ENCODE results near the gene RIT1.
"Not testable (repeated sequence)": the region's sequence is repeated elsewhere in the genome, so short reads cannot be mapped to it uniquely, and the experiment has no call there.

RIT1 gene

DNA sequence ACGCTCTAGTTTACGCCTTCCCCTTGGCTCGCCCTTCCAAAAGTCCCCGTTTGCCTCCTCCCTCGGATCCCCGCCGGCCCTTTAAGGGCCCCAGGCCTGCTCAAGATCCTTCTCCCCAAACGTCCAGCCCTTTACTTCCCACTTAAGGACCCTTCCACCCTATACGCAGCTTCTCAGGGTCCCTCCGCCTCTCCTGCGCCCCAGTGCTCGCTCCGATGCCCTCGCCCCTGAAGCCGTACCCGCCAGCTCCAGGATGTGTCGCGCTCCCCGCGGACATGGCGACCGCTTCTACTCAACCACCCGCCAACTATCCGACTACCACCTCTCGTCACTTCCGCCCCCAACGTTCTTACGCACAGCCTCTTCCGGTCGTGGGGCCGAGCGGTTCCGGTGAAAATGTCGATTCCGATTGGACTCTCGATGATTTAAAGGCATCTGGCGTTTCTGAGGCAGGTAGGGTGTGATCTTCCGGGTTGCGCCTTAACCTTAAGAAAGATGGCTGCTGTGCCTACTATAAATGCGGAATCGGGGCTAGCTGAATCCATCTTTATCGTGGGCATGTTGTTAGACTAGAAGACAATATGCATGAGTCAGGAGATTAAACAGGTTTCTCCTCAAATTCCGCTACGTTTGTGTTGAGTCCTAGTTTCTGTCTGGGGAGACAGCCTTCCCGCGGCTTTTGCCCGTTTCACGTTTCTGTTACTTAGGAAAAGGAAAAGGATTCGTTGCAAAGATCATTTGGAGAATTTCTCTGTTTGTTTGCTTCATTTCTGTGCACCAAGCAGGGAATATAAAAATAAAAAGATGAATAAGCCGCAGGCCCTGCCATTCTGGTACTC is 23.2 kb upstream of the RIT1 start, which contains the start of gene KHDC4:
KHDC4 (minus strand) TSS at position 317 of the 839 bp plus-strand sequence; CDS start at position 277, 40 bp downstream.
- peak; percentile 99 for DNase-seq (ENCODE audit: low read depth)
- H3K4me3 ChIP-seq (ENCODE audit: control insufficient read depth, low read depth, low read length), result peak within 1 kb of the TSS; percentile 80
- no peak for TF ChIP-seq CTCF (conservative IDR thresholded peaks at IDR 0.05; ENCODE audit: control insufficient read depth, insufficient read depth, low read depth, low read length)

- TF ChIP-seq CTCF (conservative IDR thresholded peaks at IDR 0.05; ENCODE audit: control insufficient read depth, insufficient read depth, low read depth, low read length), result no peak
- H3K4me3 ChIP-seq (ENCODE audit: control insufficient read depth, low read depth, low read length), result peak overlapping the region; percentile 80
- DNase-seq (ENCODE audit: low read depth), result no peak
Measured at GRCh38 chr1:155933591-155934096, 22.5 kb upstream of the RIT1 start.

DNA sequence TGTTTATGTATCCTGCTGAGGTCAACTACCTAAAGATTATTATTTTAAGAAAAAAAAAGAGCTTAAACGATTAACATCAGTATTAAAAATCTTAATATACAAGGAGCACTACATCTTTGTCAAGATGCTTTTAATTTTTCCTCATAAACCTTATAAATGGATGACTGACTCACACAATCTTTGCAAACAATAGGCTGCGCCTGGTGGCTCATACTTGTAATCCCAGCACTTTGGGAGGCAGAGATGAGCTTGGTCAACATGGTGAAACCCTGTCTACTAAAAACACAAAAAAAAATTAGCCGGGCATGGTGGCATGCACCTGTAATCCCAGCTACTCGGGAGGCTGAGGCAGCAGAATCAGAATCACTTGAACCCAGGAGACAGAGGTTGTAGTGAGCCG is 21.3 kb upstream of the RIT1 start:
- peak overlapping the region; percentile 80 for H3K4me3 ChIP-seq (ENCODE audit: control insufficient read depth, low read depth, low read length)
- no peak for TF ChIP-seq CTCF (conservative IDR thresholded peaks at IDR 0.05; ENCODE audit: control insufficient read depth, insufficient read depth, low read depth, low read length)
- peak; percentile 42 for DNase-seq (ENCODE audit: low read depth)

- TF ChIP-seq CTCF (conservative IDR thresholded peaks at IDR 0.05; ENCODE audit: control insufficient read depth, insufficient read depth, low read depth, low read length), result no peak
- no peak for DNase-seq (ENCODE audit: low read depth)
- H3K4me3 ChIP-seq (ENCODE audit: control insufficient read depth, low read depth, low read length), result peak overlapping the region; percentile 31
Measured at GRCh38 chr1:155932081-155932480, 20.9 kb upstream of the RIT1 start.

GRCh38 chr1:155931332-155932038 is 20.3 kb upstream of the RIT1 start:
- peak; percentile 39 for DNase-seq (ENCODE audit: low read depth)
- TF ChIP-seq CTCF (conservative IDR thresholded peaks at IDR 0.05; ENCODE audit: control insufficient read depth, insufficient read depth, low read depth, low read length), result no peak
- H3K4me3 ChIP-seq (ENCODE audit: control insufficient read depth, low read depth, low read length), result peak overlapping the region; percentile 31

DNA sequence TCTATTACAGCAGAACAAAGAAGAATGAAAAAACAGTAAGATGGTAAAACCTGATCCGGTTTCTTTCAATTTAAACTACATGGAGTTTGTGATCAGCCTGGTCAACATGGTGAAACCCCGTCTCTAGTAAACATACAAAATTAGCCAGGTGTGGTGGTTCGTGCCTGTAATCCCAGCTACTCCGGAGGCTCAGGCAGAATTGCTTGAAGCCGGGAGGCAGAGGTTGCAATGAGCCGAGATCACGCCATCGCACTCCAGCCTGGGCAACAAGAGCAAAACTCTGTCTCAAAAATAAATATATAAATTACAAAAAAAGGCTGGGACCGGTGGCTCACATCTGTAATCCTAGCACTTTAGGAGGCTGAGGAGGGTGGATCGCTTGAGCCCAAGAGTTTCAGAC is 19.6 kb upstream of the RIT1 start:
- H3K4me3 ChIP-seq (ENCODE audit: control insufficient read depth, low read depth, low read length), result peak overlapping the region; percentile 31
- DNase-seq (ENCODE audit: low read depth), result not testable (repeated sequence)

DNA sequence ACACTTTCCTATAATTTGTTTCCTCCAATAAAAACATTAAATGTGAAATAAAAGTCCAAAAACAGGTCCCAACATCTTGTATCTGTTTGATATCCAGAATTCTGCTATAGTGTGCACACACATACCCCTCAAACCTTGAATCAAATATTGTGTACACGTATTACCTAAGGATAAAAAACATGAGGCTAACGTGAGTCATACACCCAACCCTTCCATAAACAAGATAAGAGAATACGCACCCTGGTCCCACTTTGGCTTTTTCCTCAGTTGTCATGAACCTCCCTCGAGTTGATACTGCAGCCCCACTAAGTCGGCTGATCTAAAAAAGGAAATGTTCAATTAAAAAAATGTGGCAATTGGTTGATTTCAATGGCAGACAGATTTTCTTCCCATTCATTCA is 17.9 kb upstream of the RIT1 start:
- no peak overlapping the region for H3K4me3 ChIP-seq (ENCODE audit: control insufficient read depth, low read depth, low read length)
- TF ChIP-seq CTCF (conservative IDR thresholded peaks at IDR 0.05; ENCODE audit: control insufficient read depth, insufficient read depth, low read depth, low read length), result no peak
- DNase-seq (ENCODE audit: low read depth), result no peak

All from fibroblast of mammary gland (primary cell).